Fibroblast of villous mesenchyme (primary cell): ENCODE data around the gene NGEF. TPM values are rescaled to one million over a fixed set of nuclear protein-coding genes. Genes with fewer than 3 reads are reported as not detected.

Source experiments
- DNase-seq: peaks from one replicate; pipeline ENCODE4 v3.0.0-alpha.2; 2010; ENCODE audit warnings: low read depth
- H3K4me3 ChIP-seq: 2 replicates; pipeline ENCODE4 v1.5.1; 2011; ENCODE audit warnings: low read depth, mild to moderate bottlenecking, low read length
- total RNA-seq: library from RNA; depleted of rRNA; stranded (reverse); fragments of >200 nt; gene quantifications from 2 replicates; pipeline ENCODE4 v1.2.3, GENCODE V29; 2012
- TF ChIP-seq, protein P1 (sequence below): IDR thresholded peaks from 2 replicates; pipeline ENCODE4 v1.5.1; 2012; ENCODE audit warnings: low read depth, mild to moderate bottlenecking, low read length; ENCODE audit not compliant: insufficient read depth

NGEF gene
- total RNA-seq, 1 donor: 0.86 TPM

GRCh38 chr2:233012301-233012971, 620 bp downstream of the NGEF start:
- no peak for DNase-seq
- H3K4me3 ChIP-seq: no peak overlapping the region
- TF ChIP-seq, protein P1, sequence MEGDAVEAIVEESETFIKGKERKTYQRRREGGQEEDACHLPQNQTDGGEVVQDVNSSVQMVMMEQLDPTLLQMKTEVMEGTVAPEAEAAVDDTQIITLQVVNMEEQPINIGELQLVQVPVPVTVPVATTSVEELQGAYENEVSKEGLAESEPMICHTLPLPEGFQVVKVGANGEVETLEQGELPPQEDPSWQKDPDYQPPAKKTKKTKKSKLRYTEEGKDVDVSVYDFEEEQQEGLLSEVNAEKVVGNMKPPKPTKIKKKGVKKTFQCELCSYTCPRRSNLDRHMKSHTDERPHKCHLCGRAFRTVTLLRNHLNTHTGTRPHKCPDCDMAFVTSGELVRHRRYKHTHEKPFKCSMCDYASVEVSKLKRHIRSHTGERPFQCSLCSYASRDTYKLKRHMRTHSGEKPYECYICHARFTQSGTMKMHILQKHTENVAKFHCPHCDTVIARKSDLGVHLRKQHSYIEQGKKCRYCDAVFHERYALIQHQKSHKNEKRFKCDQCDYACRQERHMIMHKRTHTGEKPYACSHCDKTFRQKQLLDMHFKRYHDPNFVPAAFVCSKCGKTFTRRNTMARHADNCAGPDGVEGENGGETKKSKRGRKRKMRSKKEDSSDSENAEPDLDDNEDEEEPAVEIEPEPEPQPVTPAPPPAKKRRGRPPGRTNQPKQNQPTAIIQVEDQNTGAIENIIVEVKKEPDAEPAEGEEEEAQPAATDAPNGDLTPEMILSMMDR: no peak

GRCh38 chr2:233011702-233012131, 1.3 kb downstream of the NGEF start:
- TF ChIP-seq, protein P1: no peak
- no peak overlapping the region for H3K4me3 ChIP-seq
- no peak for DNase-seq

DNA sequence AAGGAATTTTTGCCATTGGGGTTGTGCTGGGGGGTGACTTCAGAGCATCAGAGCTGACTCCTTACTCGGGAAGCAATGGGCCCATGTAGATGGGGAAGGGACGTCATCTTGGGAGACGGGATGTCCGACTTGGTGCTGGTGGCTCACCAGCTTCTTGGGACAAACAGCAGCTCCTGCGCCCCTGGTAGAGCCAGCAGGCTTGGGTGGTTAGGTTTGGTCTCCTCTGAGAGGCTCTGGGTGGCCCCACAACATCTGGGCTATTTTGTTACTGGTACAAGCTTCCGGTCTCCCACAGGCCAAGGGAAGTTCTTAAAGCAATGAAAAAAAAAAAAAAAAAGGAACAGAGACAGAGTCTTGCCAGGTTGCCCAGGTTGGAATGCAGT, 1.8 kb downstream of the NGEF start:
- no peak overlapping the region for H3K4me3 ChIP-seq
- TF ChIP-seq, protein P1: no peak
- DNase-seq: no peak

DNA sequence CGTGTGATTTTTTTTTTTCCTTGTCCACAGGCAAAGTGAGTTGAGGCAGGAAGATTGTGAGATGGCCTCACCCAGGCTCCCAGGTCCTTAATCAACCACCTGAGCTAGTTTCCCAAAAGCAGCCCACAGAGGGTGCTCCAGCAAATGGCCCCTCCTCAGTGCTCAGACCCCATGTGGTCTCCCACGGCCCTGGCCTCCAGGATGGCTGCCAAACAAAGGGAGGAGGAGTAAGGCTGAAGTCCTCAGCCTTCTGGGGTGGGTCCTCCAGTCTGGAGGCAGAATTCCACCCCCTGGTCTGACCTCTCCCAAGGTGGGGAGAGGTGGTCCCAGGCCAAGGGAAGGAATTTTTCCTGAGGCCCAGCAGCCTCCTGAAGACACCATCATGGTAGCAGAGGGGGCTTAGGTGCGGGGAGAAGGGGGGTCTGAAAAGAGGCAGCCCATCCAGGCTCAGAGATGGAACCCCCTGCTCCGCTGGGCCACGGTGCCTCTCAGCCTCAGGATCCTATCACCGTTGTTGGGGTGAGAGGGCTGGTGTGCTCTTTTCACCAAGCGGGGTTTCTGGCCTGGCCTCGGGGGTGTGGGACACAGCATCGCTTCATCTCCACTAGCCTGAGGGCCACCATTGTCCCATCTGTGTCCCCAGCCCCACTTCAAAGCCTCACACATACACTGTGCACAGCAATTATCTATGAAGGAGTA, 2.3 kb downstream of the NGEF start:
- no peak for DNase-seq
- TF ChIP-seq, protein P1: no peak

GRCh38 chr2:233009661-233010060, 3.4 kb downstream of the NGEF start:
- TF ChIP-seq, protein P1: no peak
- H3K4me3 ChIP-seq: no peak overlapping the region
- DNase-seq: no peak

More for the DNA sequence above, 2.3 kb downstream of the NGEF start:
- H3K4me3 ChIP-seq: no peak overlapping the region

- TF ChIP-seq, protein P1: no peak
- H3K4me3 ChIP-seq: no peak overlapping the region
- DNase-seq: no peak
Measured at GRCh38 chr2:233007739-233008138, 5.3 kb downstream of the NGEF start.
